ACHN (cell line): Measurements from ENCODE around the gene CDC42EP1.
A peak's percentile ranks its signal among the peaks of the same experiment; 100 is the strongest.
"Not testable (repeated sequence)": the region's sequence is repeated elsewhere in the genome, so short reads cannot be mapped to it uniquely, and the experiment has no call there.

Source experiments
- DNase-seq: peaks from one replicate; pipeline ENCODE4 v3.0.0-alpha.2; 2015
- in situ Hi-C: cut with HindIII; loops from 2 replicates; pipeline ENCODE4 v1.10.0; 2017; ENCODE audit warnings: low sequenced_read_pairs, low pct_ligation_motif_present, low pct_unique_long_range_greater_than_20kb

Gene CDC42EP1

DNA sequence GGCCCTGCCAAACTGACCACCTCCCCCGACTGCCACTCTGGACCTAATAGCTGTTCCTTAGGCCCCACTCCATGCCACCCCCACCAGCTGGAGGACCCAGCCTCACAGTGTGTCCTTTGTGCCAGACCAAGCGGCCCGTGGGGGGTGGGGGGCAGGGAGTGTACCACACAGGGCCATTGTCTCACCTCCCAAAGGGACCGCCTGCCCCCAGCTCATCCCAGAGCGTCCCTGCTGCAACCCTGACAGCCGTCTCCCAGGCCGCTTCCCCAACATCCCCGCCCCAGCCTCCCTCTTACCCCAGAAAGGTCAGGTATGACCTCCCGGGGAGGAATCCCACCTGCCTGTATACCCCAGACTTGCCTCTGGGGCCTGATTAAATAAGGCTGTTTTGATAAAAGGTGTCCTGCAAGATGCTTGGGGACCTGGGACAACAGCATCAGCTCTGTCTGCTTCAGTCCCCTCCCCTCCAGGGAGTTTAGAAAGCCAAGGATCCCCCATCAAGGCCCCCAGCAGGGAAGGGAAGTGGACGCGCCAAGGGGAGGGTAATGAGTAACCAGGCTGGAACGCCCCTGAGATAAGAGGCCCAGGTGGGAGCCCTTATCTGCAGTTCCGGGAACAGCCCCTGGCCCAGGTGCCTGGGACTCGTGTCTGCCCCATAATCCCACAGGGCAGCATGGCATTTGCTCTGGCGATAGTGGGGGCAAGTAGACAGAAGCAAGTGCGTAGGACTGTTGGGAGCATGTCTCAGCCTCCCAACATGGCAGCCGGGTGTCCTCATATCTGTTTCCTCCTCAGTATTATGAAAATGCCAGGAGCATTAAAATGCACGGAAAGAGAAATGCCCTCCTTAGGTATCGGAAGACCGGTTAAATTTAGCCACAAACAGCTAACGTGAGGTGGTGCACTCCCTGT, 9.0 kb downstream of the CDC42EP1 start:
- no peak for DNase-seq
- in situ Hi-C loops, result no loop called here

DNA sequence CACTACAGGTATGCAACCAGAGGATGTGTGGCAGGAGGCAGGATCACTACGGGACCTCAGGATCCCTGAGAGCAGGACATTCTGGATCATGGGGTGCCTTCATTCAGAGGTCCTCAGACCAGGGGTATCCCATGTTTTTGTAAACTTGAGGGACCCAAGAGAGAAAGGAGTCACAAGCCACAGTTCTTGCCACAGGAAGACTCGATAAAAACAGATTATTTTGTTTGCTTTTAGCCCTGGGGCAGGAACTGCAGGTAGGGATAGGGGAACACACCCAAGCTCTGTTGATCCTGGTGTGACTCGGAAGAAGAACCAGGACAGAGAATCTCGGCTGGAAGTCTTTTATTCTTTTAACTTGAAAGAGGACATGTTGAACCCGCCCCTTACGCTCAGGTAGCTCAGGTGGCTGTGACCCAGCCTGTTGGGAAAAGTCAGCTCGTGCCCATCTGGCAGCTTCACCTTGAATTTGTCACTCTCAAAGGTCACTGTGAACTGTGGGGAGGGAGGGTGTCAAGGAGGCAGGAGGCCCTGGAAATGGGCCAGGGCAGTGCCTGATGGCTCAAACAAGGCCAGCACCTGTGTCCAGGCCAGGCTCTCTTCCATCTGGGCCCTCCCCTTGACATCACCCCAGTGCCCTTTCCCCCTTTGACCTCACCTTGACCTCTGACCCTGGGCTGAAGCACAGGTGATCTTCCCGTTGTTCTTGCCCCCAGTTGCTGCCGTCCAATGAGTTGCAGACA, 9.8 kb downstream of the CDC42EP1 start:
- in situ Hi-C loops, result no loop called here

DNA sequence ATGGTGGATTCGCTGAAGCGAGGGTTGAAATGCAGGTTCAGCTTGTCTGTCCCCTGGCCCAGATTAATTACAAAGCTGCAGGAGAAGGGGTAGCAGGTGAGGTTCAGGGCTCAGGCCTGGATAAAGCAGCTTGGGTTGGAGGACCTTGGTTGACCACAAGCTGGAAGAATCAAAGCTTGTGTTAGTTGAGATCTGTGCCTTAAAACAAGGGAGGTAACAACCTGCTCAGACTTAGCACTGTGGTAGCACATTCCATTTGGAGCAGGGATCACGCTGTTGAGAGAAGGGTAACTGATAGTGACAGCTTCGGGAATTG, 10.3 kb downstream of the CDC42EP1 start:
- no peak for DNase-seq
- in situ Hi-C loops, result no loop called here

More for the DNA sequence above, 9.8 kb downstream of the CDC42EP1 start:
- DNase-seq, result no peak

DNA sequence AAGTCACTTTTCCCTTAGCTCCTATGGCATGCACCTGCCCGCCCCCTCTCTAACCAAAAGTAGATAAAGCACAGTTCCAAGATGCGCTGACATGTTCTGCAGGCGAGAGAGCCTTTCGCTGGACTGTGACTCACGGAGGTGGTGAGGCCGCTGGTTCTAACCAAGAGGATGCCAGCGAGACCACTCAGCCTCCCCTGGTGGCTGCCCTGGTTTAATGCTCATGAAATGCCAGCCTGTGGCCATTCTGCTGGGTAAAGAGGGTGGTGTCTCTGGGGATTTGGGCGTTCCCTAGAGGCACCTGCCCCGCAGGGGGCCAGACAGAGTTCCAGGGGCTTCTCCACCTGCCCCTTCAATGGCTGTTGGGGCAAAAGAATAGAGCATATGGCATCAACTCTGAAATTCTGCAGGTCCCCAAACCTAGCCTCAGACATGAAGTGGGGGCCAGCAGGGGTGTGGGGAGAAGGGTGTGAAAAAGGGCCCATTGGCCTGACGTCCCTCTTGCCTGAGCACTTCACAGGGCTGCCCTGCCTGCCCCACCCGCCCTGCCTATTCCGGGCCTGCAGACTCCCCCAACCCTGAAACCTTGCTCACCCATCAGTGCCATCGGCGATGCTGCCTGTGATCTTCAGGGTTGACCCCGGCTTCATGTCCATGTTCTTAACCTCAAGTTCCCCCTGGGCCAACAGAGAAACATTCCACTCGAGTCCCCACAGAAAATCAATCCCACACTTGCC, 11.1 kb downstream of the CDC42EP1 start:
- DNase-seq, result peak; percentile 87
- in situ Hi-C loops, result no loop called here

DNA sequence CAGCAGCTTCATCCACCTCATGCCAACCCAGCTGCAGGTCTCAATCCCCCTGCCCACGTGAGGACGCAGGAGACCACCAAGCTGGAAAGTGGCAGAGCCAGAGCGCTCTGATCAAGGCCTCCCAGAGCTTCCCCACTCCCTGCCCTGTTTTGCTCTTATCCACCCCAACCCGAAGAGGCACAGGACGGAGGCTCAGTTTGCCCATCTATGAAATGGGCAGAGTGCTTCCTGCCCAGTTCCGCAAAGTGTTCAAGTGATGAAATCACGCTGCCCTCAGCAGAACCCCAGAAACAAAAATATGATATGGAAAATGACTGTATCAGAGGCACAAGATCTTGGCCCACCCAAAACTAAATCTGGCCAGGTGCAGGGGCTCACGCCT, 11.7 kb downstream of the CDC42EP1 start:
- in situ Hi-C loops, result no loop called here
- no peak for DNase-seq

DNA sequence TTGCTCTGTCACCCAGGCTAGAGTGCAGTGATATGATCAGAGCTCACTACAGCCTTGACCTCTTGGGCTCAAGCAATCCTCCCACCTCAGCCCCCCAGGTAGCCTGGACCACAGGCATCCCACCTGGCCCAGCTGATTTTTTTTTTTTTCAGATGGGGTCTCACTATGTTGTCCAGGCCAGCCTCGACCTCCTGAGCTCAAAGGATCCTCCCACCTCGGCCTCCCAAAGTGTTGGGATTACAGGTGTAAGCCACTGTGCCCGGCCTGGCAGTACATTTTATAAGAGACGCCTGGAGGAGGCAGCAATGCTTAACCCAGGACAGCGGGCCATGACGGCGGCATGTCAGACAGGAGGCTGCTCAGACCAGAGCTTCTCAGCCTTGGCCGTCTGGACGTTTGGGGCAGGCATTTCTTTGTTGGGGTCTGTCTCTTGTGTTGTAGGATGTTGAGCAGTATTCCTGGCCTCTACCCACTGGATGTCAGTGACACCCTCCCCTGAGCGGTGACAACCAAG, 15.3 kb downstream of the CDC42EP1 start:
- in situ Hi-C loops, result no loop called here
- no peak for DNase-seq

DNA sequence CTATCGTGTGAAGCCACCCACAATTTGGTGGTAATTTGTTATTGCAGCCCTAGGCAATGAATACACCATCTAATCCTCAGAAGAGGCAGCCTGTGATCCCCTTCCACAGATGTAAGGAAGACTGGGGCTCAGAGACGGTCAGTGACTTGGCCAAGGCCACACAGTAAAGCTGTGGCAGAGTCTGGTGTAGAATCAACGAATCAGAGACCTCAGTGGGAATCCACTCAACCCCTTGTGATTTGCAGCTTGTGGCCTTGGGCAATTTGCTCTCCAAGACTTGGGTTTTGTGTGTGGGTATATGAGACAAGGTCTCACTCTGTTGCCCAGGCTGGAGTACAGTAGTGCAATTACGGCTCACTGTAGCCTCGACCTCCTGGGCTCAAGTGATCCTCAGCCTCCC, 17.7 kb downstream of the CDC42EP1 start:
- in situ Hi-C loops, result no loop called here
- no peak for DNase-seq

DNA sequence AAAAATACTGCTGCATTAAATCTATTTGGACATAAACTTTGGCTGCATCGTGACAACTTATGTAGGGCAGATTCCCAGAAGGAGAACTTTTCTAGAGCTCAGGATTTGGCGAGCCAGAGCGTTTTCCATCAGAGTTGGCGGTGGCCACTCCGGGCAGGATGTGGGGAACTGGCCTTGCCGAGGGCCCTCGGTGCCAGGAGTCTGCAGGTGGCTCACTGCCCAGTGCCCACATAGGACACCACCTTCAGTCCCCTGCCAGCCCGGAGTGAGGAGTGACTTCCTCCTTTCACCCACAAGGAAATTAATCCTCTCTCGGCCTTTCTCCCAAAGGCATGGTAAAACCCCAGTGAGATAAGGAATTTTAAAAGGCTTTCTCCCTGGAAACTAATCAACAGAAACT, 21.2 kb downstream of the CDC42EP1 start:
- DNase-seq, result no peak
- in situ Hi-C loops, result no loop called here

DNA sequence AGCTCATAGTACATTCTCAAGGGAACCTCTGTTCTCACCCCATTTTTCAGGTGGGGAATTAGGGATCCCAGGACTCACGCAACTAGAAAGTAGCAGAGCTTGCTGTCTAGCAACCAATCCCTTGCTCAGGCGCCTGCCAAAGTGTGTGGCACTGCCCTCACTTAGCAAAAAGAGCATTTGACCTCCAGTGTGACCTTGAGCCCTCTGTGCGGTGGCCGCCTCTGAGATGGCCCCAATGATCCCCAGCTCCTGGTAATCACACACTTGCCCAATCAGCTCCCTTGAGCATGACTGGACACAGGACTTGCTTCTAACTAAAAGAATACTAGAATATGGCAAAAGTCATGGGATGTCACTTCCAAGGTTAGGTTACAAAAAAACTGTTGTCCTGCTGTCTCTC, 22.2 kb downstream of the CDC42EP1 start:
- no peak for DNase-seq
- in situ Hi-C loops, result no loop called here

DNA sequence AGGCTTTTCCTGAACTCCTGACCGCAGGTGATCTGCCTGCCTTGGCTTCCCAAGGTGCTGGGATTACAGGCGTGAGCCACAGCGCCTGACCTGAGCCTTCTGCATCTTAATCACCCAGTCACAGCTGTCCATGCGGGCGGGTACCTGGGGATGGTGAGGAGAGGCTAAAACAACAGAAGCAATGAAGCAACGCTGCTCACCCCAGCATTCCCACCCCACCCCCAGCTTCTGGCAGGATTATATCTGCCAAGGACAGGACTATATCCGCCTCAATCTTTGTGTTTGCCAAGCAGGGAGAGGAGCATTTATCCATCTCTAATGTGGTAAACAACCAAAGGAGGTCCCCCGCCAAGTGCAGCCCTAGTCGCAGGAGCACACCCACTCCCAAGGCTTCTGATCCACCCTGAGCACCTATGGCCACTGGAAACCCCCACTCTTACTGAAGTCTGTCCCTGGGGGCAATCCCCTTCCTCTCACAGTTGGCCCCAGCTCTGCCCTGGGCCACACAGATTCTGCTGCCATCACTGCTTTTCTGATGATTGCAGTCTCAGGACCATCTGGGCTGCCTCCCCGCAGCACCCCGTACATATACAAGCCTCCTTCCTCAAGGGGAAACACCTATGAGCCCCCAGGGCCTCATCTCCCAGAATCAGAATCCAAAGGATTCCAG, 28.4 kb downstream of the CDC42EP1 start:
- no peak for DNase-seq
- in situ Hi-C loops, result no loop called here

DNA sequence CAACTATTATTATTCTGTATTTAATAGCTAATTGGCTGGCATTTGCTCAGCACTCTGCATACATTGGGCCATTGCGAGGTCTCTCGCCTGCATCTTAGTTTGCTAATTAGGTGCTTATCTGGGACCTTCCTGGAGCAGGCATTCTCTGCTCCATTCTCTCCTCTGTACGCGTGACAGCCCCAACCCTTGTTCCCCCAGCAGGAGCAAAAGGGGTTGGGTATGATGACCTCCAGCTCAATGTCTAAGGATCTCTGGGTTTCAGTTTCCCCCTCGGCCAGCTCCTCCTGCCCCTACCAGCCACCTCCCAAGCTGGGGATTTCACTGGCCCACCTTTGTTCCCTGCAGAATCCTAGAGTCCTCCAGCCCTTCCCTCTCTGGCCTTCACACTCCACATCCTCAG, 29.4 kb downstream of the CDC42EP1 start:
- no peak for DNase-seq
- in situ Hi-C loops, result no loop called here

DNA sequence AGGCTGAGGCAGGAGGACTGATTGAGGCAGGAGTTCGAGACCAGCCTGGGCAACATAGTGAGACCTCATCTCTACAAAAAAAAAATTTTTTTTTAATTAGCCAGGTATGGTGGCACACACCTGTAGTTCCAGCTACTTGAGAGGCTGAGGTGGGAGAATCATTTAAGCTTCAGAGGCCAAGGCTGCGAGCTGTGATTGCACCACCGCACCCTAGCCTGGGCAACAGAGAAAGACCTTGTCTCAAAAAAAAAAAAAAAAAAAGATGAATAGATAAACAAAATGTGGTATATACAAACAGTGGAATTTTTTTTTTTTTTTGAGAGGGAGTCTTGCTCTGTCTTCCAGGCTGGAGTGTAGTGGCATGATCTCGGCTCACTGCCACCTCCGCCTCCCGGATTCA, 30.8 kb downstream of the CDC42EP1 start:
- DNase-seq, in situ Hi-C loops: not testable (repeated sequence)

DNA sequence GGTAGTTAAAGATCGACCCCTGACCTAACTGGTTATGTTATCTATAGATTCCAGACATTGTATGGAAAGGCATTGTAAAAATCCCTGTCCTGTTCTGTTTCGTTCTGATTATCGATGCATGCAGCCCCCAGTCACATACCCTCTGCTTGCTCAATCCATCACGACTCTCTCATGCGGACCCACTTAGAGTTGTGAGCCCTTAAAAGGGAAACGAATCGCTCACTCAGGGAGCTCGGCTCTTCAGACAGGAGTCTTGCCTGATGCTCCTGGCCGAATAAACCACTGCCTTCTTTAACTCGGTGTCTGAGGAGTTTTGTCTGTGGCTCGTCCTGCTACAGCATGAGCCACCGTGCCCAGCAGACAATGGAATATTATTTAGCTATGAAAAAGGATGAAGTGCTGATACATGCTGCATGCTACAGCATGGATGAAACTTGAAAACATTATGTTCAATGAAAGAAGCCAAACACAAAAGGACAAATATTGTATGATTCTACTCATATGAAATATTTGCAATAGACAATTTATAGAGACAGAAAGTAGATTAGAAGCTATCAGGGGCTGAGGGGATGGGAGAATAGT, 31.6 kb downstream of the CDC42EP1 start:
- in situ Hi-C loops, result no loop called here
- no peak for DNase-seq

DNA sequence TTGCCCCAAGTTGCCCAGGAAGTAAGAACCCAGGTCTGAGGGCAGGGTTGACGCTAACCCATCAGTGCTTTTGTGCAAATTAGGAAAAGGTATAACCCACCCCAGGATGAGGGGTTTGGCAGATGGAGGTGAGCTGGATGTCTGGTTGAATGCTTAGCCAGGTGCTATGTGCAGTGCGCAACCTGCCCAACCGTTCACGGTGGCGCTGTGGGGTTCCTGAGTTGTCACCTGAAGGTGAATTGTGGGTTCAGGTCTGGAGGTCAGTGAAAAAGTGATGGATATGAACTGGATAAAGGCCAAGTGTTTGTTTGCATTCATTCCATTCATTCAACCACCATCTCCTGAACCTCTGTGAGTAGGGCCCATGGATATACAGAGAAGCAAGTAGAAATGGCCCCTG, 34.0 kb downstream of the CDC42EP1 start:
- no peak for DNase-seq
- in situ Hi-C loops, result no loop called here

DNA sequence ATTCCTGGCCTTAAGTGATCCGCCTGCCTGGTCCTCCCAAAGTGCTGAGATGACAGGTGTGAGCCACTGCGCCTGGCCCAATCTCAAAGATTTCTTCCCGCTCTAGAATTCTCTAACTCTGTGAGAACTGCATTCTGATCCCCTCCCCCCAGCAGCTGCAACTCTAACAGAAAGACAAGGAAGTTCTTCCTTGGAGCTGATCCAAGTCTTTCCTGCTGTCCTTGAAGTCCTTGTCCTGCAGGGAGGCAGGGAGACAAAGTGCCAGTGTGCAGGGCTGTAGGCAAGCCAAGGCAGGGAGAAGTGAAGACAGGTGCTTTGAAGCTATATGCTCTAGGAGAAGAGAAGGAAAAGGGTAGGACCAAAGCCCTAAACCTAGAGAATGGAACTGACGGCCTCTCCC, 38.9 kb downstream of the CDC42EP1 start:
- no peak for DNase-seq
- in situ Hi-C loops, result no loop called here

DNA sequence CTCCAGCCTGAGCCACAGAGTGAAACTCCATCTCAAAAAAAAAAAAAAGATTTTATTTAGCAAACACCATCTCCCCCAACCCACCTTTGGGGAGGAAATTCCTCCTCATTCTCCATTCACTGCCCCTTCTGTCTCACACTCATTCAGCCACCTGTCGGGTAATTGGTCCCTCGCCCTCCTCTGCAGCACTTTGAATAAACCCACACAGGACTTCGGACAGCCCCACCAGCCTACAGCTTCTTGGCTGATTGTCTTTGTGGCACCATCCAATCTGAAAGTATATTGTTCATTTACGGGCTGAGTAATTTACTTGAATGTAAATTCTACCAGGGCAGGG, 40.9 kb downstream of the CDC42EP1 start:
- DNase-seq, result no peak
- in situ Hi-C loops, result no loop called here

DNA sequence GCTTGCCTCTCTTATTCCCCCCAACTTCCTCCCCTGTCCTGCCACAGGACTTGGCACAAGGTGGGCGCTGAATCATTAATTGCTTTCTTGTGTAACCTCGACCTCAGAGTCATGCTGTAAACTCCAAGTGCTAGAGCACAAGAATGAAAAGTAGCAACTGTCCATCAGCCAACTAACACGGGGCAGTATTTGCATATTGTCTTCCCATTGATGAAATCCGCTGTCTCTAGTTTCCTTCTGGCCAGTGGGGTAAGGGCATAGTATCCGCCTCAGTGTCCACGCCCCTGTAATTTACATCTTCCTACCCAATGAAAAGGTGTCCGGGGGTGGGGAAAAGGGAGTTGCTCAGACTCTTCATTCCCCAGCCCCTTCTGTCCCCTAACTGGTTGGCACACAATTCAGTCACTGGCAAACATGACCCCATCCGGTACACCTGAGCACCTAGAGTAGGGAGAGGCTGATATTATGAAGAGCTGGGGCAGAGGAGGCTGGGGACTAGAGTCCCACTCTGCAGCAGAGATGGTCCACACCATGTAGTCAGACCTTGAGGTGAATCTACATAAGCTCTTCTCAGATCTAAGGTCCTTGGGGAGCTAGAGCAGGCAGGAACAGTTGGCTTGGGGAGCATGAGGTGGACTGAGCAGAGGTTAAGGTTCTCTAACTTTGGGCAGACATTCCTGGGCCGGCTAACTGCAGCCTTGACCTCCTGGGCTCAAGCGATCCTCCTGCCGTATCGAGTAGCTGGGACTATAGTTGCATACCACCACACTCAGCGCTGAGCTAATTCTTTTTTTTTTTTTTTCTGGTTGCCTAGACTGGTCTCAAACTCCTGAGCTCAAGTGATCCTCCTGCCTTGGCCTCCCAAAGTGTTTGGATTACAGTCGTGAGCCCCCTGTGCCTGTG, 41.5 kb downstream of the CDC42EP1 start:
- peak; percentile 88 for DNase-seq
- in situ Hi-C loops, result no loop called here
